GM21717 (cell line): ENCODE results near the gene MT2A.
A peak's percentile ranks its signal among the peaks of the same experiment; 100 is the strongest.
"Not testable (repeated sequence)": the region's sequence is repeated elsewhere in the genome, so short reads cannot be mapped to it uniquely, and the experiment has no call there.

ENCODE experiments used
- ATAC-seq: cut with Tn5 transposase; IDR thresholded peaks from one replicate; pipeline ENCODE4 v1.9.1; 2021; ENCODE audit warnings: mild to moderate bottlenecking, moderate library complexity; ENCODE audit not compliant: unreplicated experiment

MT2A gene

GRCh38 chr16:56608043-56608875 is at the start of gene MT2A:
Gene MT2A, plus strand, starts transcription at chr16:56608584. Its CDS starts 72 bp downstream, at chr16:56608656.
- ATAC-seq = peak; percentile 82

GRCh38 chr16:56559109-56559508 is 49.3 kb upstream of the MT2A start:
- ATAC-seq = no peak

DNA sequence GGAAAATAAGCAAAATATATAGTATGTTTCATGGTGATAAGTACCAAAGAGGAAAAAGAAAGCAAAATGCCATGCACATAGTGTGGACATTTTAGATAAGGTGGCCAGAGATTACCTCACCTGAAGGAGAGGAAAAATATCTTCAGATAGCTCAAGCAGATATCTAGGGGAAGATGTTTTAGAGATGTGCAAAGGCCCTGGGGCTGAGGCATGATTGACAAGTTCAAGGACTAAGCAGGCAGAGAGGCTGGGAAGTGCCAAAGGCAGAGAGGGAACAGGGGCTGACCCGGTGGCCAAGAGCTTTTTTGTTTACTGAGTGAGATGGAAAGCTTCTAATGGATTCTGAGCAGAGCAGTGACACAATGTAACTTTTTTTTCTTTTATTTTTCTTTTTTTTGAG is 47.9 kb upstream of the MT2A start:
- no peak for ATAC-seq

DNA sequence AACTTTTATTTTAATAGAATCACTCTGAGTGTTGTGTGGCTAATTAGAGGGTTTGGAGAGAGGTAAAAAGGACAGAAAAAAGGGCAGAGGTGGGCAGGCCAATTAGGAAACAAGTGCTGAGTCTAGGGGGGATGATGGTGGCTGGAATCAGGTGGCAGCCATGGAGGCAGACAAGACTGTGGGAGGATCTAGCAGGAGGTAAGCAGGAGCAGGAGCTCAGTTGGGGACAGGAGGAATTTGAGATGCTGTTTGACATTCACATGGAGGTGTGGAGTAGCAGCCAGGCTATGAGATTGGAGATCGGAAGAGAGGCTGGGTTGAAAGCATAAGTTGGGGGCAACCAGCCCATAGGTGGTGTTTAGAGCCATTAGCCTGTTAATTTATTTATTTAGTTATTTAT is 47.3 kb upstream of the MT2A start:
- ATAC-seq = no peak

- no peak for ATAC-seq
Measured at GRCh38 chr16:56564793-56565477, 43.4 kb upstream of the MT2A start, which contains the start of gene MT4. Gene MT4, plus strand, starts transcription at chr16:56565073. Its CDS starts 56 bp downstream, at chr16:56565129.

- no peak for ATAC-seq
Measured at GRCh38 chr16:56569971-56570370, 38.4 kb upstream of the MT2A start.

- ATAC-seq = no peak
Measured at GRCh38 chr16:56571525-56571924, 36.9 kb upstream of the MT2A start.

GRCh38 chr16:56574625-56575024 is 33.8 kb upstream of the MT2A start:
- no peak for ATAC-seq

- ATAC-seq = peak; percentile 94
Measured at GRCh38 chr16:56576585-56577299, 31.6 kb upstream of the MT2A start.

DNA sequence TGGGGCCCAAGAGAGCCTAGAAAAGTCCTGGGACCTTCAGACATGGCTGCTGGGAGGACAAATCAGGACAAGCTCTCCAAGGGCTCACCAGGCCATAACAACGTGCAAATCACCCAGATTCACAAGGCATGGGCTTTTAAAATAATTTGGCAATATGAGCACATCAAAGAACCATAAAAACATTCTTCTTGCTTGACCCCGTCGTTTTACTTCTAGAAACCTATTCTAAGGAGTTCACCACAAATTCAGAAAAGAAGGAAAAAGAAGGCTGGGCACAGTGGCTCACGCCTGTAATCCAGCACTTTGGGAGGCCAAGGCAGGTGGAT is 31.1 kb upstream of the MT2A start:
- ATAC-seq = no peak

GRCh38 chr16:56580391-56581048 is 27.9 kb upstream of the MT2A start:
- ATAC-seq = no peak

DNA sequence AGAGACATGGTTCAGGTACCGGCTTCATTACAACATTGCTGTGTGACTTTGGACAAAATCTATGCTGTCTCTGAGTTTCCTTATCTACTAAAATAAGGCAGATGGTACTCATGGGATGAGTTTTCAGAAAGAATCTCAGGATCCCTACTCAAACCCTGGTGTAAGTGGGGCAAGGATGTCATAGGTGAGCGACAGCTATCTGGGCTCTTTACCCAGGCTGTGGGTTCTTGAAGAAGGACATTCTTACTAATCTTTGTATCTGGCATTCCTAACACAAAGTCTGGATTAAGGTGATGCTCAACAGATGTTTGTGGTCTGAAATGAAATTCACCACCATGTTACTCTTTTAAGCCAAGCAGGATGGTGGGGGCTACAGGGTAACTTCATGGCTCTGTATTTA is 25.5 kb upstream of the MT2A start:
- ATAC-seq = not testable (repeated sequence)

DNA sequence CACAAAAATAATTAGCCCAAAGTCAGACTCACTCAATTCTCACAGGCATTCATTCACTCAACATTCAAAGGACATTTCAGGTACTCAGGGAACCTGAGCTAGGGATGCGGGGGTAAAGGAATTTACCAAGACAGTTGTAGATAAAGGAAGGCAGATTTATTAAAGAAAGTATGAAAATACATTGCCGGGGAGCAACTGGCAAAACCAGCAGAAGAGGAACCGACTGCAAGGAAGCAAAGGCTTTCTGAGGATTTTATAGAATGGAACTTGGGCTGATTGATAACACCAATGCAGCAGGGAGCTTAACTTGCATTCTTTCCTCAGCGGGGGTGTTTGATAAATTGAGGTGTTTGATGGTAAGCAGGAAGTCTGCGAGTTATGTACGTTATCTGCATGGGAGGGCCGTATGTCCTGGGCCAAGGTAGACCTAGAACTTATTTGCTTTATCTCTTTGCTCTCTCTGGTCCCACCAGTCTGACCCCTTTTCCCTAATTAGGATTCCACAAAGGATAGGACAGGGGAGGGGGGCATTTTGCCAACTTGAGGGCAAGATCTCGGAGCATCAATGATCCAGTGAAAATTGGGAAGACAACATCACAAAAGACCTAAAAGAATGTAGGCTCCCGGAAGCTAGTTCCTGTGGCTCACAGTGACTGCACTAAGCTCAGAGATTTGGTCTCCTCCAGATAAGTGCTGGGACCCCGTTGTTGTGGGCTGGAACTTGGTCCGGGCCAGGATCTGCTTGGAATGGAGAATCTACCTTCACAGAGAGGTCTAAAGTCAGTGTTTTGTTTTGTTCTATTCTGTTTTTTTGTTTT is 24.8 kb upstream of the MT2A start:
- no peak for ATAC-seq

- no peak for ATAC-seq
Measured at GRCh38 chr16:56584276-56584675, 24.1 kb upstream of the MT2A start.

DNA sequence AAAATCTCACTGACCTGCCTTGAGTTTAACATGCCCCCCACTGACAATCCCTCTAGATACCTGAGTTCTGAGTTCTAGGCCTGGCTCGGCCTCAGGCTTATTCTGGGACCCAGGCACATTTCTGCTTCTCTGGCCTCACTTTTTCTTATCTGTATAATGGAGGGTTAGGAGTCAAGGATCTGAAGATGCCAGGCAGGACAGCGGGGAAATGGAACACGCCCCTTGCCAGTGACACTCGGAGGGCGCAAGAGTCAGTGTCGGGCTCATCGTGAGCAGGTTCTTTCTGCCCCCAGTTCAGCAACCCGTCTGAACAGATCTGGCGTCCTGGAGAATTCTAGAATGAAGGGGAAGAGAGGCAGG is 19.6 kb upstream of the MT2A start:
- ATAC-seq = no peak

- no peak for ATAC-seq
Measured at GRCh38 chr16:56589141-56590039, 19.0 kb upstream of the MT2A start, which contains the start of gene MT3. Gene MT3, plus strand, starts transcription at chr16:56589528. Its CDS starts 63 bp downstream, at chr16:56589591.

DNA sequence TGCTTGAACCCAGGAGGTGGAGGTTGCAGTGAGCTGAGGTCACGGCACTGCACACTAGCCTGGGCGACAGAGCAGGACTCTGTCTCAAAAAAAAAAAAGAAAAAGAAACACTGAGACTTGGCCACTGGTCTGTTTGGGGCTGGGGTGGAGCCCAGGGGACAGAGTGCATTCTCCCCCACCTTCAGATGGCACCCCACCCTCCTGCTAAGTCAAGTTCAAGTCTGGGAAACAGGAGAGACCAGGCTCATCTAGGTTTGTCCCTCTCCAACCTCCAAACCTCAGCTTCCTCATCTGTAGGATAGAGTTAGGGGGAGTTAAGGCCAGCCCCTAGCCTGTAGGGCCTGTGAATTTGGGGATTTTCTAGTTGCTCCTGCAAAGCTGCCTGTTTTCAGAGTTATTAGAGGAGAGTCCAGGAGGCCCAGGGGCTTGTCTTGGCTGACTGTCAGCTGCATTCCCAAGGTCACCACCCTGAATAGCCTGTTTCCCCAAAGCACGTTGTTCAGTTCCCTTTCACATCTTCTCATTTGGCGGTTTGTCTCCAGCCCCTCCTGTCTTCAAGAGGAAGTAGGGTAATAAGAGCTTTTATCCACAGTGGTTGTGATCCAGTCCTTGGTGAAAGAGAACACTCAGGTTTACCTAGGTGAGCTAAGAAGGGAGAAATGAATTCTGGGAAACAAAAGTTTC is 16.9 kb upstream of the MT2A start:
- ATAC-seq = no peak

DNA sequence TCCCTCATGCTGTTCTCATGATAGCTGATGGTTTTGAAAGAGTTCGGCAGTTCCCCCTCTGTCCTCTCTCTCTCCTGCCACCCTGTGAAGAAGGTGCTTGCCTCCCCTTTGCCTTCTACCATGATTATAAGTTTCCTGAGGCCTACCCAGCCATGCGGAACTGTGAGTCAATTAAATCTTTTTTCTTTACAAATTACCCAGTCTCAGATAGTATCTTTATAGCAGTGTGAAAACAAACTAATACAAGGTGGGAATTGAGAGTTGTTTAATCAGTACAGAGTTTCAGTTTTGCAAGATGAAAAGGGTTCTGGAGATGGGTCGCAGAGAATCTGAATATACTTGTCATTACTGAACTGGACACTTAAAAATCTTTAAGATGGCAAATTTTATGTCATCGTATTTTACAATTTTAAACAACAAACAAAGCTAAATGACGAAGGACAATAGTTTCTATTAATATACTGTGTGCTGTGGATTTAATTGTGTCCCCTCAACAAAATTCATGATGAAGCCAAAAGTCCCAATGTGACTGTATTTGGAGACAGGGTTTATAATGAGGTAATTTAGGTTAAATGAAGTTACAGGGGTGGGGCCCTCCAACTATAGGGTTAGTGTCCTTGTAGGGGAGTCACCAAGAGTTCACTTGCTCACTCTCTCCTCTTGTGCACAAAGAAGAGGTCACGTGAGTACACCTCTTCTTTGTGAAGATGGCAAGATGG is 14.7 kb upstream of the MT2A start:
- ATAC-seq = no peak
